ENCODE results near the gene TCTN1.
"Not testable (repeated sequence)": the region's sequence is repeated elsewhere in the genome, so short reads cannot be mapped to it uniquely, and the experiment has no call there.

The TCTN1 gene

GRCh38 chr12:110638796-110639195 is 24.9 kb downstream of the TCTN1 start:
- no peak for DNase-seq (ENCODE audit: low spot score)

GRCh38 chr12:110639336-110640141 is 25.6 kb downstream of the TCTN1 start:
- no peak for DNase-seq (ENCODE audit: low spot score)

- DNase-seq (ENCODE audit: low spot score), result no peak
Observed at GRCh38 chr12:110640275-110641025, 26.5 kb downstream of the TCTN1 start.

- no peak for DNase-seq (ENCODE audit: low spot score)
Observed at GRCh38 chr12:110641521-110641920, 27.6 kb downstream of the TCTN1 start.

DNA sequence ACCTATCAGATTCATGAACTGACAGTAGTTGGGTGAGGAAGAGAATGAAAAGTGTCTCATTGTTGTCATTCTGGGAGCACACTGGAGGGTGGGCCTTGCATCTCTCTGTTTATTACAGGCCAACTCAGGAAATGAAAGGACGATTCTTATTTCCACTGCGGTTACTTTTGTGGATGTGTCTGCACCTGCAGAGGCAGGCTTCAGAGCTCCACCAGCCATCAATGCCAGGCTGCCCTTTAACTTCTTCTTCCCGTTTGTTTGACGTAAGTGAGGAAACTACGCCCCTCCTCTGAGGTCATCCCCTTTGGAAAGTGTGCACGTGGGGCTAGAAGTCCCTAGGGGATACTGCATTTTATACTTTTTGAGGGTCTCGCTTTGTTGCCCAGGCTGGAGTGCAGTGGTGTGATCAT is 33.7 kb downstream of the TCTN1 start:
- DNase-seq (ENCODE audit: low spot score), result no peak

DNA sequence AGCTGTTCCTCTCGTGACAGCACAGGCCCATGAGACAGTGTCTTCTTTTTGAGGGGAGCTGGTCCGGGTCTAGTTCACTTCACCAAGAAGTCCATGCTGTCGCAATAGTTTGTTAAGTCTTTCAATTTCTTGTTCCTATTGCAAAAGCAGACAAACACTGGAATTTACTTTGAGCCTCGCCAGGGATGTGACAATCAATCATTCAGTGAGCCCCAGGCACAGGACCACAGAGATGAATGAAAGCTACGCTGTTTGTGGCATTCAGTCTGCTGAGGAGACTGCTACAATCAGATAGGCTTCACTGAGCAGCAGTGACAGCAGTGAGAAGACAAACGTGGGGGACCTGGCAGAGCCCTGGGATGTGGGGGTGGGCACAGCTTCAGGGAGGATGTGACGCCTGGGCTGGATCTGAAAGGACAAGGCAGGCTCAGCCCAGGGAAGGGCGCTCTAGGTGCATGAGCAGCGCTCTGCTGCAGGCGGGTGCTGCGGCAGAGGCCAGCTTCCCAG is 35.5 kb downstream of the TCTN1 start:
- no peak for DNase-seq (ENCODE audit: low spot score)

GRCh38 chr12:110654238-110654637 is 40.3 kb downstream of the TCTN1 start:
- DNase-seq (ENCODE audit: low spot score), result not testable (repeated sequence)

DNA sequence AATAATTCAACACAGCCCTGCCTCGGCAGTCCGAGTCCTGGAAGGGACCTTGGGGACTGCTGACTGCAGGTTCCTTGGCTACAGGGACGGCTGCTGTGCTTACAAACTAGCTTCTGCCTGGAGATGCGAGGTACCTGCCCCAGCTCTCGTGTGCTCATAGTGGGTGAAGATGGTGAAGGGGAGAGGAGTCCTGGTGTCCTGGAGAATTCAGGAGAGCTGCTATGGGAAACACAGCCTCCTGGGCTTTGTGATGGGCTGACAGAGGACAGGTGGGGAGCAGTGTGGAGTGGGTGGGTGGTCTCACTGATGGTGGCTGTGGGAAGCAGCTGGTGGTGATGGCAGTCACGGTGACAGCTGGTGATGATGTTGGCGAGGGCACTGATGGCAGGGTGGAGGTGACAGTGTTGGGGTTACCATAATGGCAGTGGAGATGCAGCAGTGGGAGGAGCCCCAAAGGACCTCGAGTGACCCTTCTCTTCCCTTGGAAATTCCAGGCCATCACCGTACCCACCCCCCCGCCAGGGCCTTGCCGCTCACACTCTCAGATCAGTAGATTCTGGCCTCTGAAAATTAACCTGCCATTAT is 42.2 kb downstream of the TCTN1 start:
- no peak for DNase-seq (ENCODE audit: low spot score)

DNA sequence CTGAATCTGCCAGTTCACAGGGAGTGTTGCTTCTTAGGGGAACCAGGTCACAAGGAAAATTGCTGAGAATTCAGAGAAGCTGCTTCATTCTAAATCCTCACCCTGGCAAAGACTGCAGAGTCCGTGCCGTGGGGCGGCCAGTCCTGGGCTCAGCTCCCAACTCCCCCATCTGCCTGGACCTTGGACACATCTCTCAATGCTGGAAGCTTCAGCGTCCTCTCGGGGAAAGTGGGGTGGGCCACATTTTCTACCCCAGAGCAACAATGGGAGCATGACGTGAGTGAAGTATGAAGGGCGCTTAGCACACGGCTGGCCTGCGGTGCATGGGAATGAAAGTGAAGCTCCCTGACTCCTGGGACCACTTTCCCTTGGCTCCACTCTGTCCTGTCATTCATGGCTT is 43.8 kb downstream of the TCTN1 start:
- DNase-seq (ENCODE audit: low spot score), result no peak

- no peak for DNase-seq (ENCODE audit: low spot score)
Observed at GRCh38 chr12:110658242-110658641, 44.3 kb downstream of the TCTN1 start.

- no peak for DNase-seq (ENCODE audit: low spot score)
Observed at GRCh38 chr12:110658878-110659277, 44.9 kb downstream of the TCTN1 start.

- DNase-seq (ENCODE audit: low spot score), result no peak
Observed at GRCh38 chr12:110661337-110661972, 47.5 kb downstream of the TCTN1 start.

GRCh38 chr12:110666892-110667291 is 53.0 kb downstream of the TCTN1 start:
- no peak for DNase-seq (ENCODE audit: low spot score)

DNA sequence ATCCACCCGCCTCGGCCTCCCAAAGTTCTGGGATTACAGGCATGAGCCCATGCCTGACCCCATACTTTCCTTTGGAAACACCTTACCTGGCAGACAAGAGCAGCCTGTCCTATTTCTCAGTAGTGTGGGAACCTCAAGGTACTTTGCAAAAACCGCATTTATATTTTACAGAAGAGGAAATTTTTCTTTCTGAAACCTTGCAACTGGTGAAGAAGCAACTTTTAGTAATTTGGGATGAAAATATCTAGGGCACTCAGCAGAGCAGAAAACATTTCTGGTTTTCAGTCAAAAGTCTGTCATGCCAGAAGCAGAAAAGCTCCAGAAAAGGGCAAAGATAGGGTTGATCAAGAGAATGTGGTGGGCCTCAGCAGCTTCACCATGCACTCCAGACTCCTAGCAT is 53.7 kb downstream of the TCTN1 start:
- DNase-seq (ENCODE audit: low spot score), result no peak

GRCh38 chr12:110668480-110669192 is 54.7 kb downstream of the TCTN1 start:
- no peak for DNase-seq (ENCODE audit: low spot score)

DNA sequence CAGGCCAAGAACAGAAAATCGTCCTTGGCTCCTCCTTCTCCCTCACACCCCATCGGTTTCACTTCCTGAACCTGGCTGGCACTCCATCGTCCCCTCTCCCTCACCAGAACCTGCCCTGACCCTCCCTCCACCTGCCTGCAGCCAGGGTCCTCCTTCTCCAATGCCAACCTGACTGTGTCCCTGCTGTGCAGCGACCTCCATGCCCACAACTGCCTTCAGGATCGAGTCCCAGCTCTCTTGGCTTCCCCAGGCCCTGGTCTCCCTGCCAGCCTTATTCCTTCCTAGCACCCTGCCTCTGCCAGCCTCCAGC is 55.2 kb downstream of the TCTN1 start:
- DNase-seq (ENCODE audit: low spot score), result no peak

- DNase-seq (ENCODE audit: low spot score), result no peak
Observed at GRCh38 chr12:110670161-110670701, 56.3 kb downstream of the TCTN1 start.

DNA sequence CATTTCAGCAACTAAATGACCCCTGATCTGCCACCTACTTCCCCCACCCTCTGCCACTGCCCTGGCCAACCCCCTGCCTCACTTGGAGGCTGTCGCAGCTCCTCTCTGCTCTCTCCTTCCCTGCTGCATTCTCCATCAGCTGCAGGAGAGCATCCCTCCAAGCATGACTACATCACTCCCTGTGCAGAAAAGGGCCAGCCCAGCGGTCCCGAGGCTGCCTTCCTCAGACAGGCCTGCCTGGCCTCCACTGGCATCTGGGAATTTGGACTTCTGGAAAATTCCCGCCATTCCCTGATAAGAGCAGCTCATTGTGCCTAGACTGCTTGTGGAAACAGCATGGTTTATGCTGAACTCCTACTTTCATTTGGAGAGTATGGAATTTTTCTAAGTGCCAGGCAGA is 62.2 kb downstream of the TCTN1 start:
- DNase-seq (ENCODE audit: low spot score), result no peak

DNA sequence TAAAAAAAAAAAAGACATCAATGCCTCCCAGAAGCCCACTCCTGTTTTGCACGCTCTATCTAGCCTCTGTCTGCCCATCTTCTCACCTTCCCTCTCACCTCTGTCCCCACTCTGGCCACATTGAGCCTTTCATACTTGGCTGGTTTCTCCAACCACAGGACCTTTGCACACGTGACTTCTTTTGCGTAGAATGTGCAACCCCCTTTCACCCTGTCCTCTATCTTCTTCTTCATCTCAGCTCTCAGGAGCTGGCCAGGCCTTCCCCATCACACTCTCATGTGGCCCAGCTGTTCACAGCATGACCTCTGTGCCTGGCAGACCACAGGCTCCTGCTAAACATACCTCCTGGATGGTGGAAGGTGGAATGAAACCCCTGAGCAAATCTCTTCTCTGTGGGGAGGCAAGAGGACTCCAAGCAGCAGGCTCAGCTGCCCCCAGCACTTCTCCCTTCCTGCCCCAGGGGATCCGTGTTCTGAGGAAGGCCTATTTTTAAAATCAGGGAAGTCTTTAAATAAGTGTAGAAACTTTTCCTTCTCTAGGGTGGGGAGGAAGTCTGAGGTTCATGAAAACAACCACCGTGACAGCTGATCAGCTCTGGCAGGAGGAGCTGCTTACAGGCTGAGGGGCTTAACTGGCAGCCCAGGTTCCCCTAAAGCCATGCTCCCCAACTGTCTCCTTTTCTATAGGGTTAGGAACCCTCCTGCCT is 63.4 kb downstream of the TCTN1 start:
- DNase-seq (ENCODE audit: low spot score), result no peak

DNA sequence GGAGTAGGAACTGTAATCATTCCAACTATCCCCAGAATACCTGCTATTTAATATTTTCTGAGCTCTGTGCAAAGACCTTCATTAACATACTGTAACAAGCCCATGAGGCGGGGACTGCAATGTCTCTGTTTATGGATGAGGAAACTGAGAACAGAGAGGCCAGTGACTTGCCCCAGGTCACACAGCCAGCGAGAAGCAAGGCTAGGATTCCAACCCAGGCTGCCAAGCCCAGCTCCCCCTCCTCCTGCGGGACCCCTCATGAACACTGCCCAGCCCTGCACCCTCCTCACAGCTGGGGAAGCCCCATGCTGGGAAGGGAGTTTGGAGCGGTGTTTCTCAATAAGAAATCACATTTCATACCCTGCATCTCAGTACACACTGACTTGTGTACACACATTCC is 64.1 kb downstream of the TCTN1 start:
- DNase-seq (ENCODE audit: low spot score), result no peak

GRCh38 chr12:110679201-110679600 is 65.3 kb downstream of the TCTN1 start:
- no peak for DNase-seq (ENCODE audit: low spot score)

Measured in putamen (tissue), 1 donor.